Left cardiac atrium (tissue), 4 donors: ENCODE results near the gene ESRP2. TPM values are rescaled to one million over a fixed set of nuclear protein-coding genes. Genes with fewer than 3 reads are reported as not detected.

Experiments used
- ATAC-seq, 2 donors: fragments of 200-7000 bp; cut with Tn5 transposase; one replicate each; pipeline ENCODE4 v1.9.1; 2020; ENCODE audit warnings: mild to moderate bottlenecking in 2 of 2, moderate library complexity in 2 of 2
- DNase-seq: peaks from one replicate; pipeline ENCODE4 v3.0.0-alpha.2; 2020
- intact Hi-C, 2 donors: fragments of 100-400 bp; cut with DNase I; formaldehyde crosslinking; loops; one replicate each; pipeline versions ENCODE4 v1.14.1 to v1.15.1; 2022 to 2023
- total RNA-seq, 2 donors: library from RNA; stranded (reverse); fragmentation: NEBNext Ultra II Directional; extraction: Animal tissue kit (Norgen Biotek cat#: 25700); gene quantifications; one replicate each; pipeline ENCODE4 v1.2.1, GENCODE V29; 2021
- donor health status: DM: no; HTN: yes; CAD: no.
- donor health status: DM: no; HTN: yes; CAD: no; lungs with severe emphysema.
- donor health status: DM: yes; HTN: yes; CAD: no.
- donor health status: Dilated cardiomyopathy.

The ESRP2 gene
- total RNA-seq, 2 donors from 2014 or later, result 0.32 to 0.42 TPM

DNA sequence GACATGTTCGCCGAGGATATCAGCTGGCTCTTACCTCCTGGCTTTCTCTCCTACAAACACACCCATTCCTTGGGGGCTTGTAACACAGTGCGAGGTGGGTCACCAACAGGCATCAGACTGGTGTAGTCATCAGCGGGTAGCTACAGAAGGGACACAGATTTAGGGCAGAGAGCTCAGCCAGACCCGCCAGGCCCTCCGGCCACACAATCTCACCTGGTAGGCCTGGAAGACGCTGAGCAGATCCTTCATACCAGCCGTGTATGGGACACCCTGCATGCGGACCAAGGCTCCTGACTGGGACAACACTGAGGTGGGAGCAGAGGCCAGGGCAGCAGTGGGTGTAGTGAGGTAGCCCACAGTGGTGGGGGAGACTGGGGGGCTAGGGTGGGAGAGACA, 5.8 kb downstream of the ESRP2 start:
- intact Hi-C loops, result no loop called here
- no peak for DNase-seq

GRCh38 chr16:68229431-68230175, 6.3 kb downstream of the ESRP2 start:
- peak; percentile 8 to 58 for ATAC-seq
- intact Hi-C loops, result loop anchor here (5.0 kb wide), 2 partner anchors 137 to 237 kb away; no protein-coding TSS in a partner anchor
- DNase-seq, result no peak

More for the DNA sequence above, 5.8 kb downstream of the ESRP2 start:
- no peak for ATAC-seq

GRCh38 chr16:68228652-68229051, 7.3 kb downstream of the ESRP2 start:
- no peak for ATAC-seq
- DNase-seq, result no peak
- intact Hi-C loops, result loop anchor here (5.0 kb wide), 2 partner anchors 136 to 236 kb away; no protein-coding TSS in a partner anchor

DNA sequence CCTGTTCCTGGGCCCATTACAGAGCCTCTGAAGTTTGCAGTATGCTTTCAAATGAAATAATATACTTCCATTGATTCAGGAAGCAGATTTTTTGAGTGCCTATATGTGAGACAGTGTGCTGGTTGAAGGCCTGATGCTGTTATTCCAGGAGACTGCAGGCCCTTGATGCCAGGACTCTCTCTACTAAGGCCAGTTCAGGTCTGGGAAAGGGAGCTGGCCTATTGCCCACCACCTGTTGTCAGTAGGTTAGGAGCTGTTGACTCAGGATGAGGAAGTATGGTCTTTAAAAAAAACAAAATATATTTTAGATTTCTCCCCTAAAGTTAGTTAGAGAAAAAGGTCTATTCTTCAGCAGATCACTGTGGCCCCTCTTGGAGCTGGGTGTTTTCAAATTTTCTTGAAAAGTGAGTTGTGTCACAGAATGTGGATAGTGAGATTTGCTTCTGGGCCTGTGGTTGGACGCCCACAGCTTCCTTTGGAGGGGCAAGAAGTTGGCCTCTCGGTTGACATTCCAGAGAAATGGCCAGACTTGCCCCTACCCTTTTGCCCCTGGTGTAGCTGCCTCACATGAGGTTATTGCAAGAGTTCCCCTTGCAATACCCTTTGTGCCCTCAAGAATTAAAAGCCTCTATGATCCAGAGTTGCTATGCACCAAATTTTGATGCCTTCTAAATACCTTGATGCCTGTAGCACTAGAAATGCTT, 7.9 kb downstream of the ESRP2 start:
- ATAC-seq, result no peak
- intact Hi-C loops, result loop anchor here (5.0 kb wide), 2 partner anchors 136 to 236 kb away; no protein-coding TSS in a partner anchor
- no peak for DNase-seq

DNA sequence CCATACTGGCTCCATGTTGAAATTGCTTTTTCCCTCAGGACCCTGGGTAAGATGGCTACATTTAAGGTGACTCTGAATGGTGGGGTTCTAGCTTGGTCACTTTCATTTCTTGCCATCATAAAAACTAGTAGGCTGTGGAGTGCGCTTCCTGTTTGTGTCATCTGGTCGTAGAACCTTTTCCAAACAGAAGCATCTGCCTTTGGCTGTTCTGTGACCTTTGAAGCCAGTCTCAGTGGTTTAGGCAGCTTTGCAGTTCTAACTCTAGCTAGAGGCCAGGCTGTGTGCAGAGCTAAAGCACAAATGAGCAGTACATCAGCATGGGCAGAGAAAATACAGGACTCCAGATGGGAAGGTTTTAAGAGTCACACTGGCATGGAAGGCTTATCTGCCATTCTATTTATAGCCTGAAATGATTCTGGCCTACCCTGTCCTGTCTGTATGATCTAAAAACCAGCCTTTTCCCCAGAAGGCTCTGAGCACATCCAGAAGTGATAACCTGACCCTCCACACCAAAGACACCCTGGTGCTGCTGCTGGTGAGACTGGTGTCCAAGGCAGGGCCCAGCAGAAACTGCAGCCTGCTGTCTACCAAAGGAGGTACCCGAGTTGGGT, 8.6 kb downstream of the ESRP2 start:
- no peak for DNase-seq
- intact Hi-C loops, result loop anchor here (5.0 kb wide), 2 partner anchors 135 to 235 kb away; no protein-coding TSS in a partner anchor
- peak in 1 of 2 donors; percentile 5 for ATAC-seq

GRCh38 chr16:68226116-68226515, 9.8 kb downstream of the ESRP2 start:
- DNase-seq, result no peak
- no peak for ATAC-seq
- intact Hi-C loops, result loop anchor here (5.0 kb wide), 2 partner anchors 134 to 234 kb away; no protein-coding TSS in a partner anchor

DNA sequence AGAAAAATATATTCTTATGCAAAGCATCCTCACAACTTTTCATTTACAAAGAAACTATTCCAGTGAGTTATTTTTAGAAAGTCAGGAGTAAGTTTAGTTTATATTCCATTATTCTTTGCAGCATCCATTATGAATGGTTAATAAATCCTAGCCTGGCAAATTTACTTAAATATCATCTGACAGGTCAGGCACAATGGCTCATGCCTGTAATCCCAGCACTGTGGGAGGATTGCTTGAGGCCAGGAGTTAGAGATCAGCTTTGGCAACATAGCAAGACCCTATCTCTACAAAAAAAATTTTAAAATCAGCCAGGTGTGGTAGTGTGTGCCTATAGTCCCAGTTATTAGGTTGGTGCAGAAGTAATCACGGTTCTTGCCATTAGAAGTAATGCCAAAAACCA, 12.9 kb downstream of the ESRP2 start:
- DNase-seq (no peak), ATAC-seq (no peak)
- intact Hi-C loops, result no loop called here

GRCh38 chr16:68219725-68220351, 16.1 kb downstream of the ESRP2 start:
- intact Hi-C loops, result no loop called here
- no peak for ATAC-seq
- no peak for DNase-seq

GRCh38 chr16:68217506-68217905, 18.4 kb downstream of the ESRP2 start:
- ATAC-seq (no peak), DNase-seq (no peak)
- intact Hi-C loops, result no loop called here

GRCh38 chr16:68216240-68216639, 19.7 kb downstream of the ESRP2 start:
- ATAC-seq, result no peak
- no peak for DNase-seq
- intact Hi-C loops, result no loop called here

- no peak for ATAC-seq
- intact Hi-C loops, result no loop called here
Measured at GRCh38 chr16:68215302-68215701, 20.6 kb downstream of the ESRP2 start.

GRCh38 chr16:68214726-68215125, 21.2 kb downstream of the ESRP2 start:
- ATAC-seq, result peak; percentile 54 to 80
- intact Hi-C loops, result no loop called here
- DNase-seq, result no peak

More at GRCh38 chr16:68215302-68215701, 20.6 kb downstream of the ESRP2 start:
- no peak for DNase-seq

GRCh38 chr16:68206245-68206644, 29.7 kb downstream of the ESRP2 start:
- intact Hi-C loops, result no loop called here
- ATAC-seq, result no peak

DNA sequence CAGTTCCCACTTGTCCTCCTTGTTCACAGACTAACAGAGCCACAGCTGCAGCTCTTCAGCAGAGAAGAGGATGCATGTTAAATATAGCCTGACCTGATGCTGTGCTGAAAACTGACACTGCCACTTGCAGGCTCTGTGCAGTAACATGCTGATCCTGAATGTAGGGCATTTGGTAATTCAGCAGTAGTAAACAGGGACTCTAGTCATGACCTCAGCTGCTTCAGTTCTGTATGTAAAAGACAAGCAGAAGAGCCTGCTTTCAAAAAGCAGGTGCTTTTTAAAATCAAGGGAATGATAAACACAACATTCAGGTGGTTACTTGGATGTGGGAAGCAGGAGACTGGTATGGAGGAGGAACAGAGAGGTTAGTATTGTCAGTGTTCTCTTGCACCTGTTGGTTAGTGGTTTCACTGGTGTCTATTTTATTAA, 33.8 kb downstream of the ESRP2 start:
- no peak for DNase-seq
- intact Hi-C loops, result no loop called here
- peak; percentile 45 to 63 for ATAC-seq

More at GRCh38 chr16:68206245-68206644, 29.7 kb downstream of the ESRP2 start:
- DNase-seq, result no peak

GRCh38 chr16:68200088-68200783, 35.7 kb downstream of the ESRP2 start:
- ATAC-seq (peak in 1 of 2 donors; percentile 61), DNase-seq (no peak)
- intact Hi-C loops, result no loop called here

- DNase-seq (no peak), ATAC-seq (no peak)
- intact Hi-C loops, result no loop called here
Measured at GRCh38 chr16:68197250-68197649, 38.7 kb downstream of the ESRP2 start.

DNA sequence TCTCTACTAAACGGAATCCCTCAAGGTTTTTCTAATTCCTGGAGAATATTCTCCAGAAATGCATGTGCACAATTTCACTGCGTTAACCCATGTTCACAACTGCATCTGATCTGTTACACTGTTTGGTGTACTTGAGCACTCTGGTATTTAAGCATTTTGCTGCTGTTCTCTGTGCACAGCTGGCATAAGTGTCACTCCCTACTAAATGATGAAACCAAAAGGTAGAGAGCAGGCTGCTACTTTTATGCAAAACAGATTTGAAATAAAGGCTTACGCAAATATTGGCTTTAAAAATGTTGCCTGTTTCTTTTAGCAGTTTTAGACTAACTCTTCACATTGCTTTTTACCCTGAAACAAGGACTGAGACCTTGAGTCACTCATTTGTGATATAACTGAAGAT, 41.7 kb downstream of the ESRP2 start:
- intact Hi-C loops, result no loop called here
- no peak for DNase-seq
- no peak for ATAC-seq

- ATAC-seq (no peak), DNase-seq (no peak)
- intact Hi-C loops, result no loop called here
Measured at GRCh38 chr16:68190736-68191510, 45.0 kb downstream of the ESRP2 start.
